SK-N-SH (cell line): ENCODE results near the gene SPRR1A.
"Not testable (repeated sequence)": the region's sequence is repeated elsewhere in the genome, so short reads cannot be mapped to it uniquely, and the experiment has no call there.

ENCODE experiments used
- EZH2phosphoT487 ChIP-seq: fragments of 200-600 bp; sonication (generic); IDR thresholded peaks from 2 replicates; pipeline ENCODE4 v1.6.1; 2017; ENCODE audit warnings: low read depth, mixed run types, mild to moderate bottlenecking, antibody characterized with exemption, moderate library complexity, borderline replicate concordance
- FOSL2 ChIP-seq: IDR thresholded peaks from 2 replicates; pipeline ENCODE4 v1.4.0; 2012; ENCODE audit warnings: low read depth, mild to moderate bottlenecking, moderate library complexity, borderline replicate concordance
- JUND ChIP-seq: IDR thresholded peaks from 2 replicates; pipeline ENCODE4 v1.4.0; 2012
- MEF2A ChIP-seq: IDR thresholded peaks from 2 replicates; pipeline ENCODE4 v1.4.0; 2012; ENCODE audit warnings: low read depth, borderline replicate concordance
- POLR2AphosphoS5 ChIP-seq: IDR thresholded peaks from 2 replicates; pipeline ENCODE4 v1.6.1; 2012; ENCODE audit warnings: low read depth, low read length
- SMC3 ChIP-seq: IDR thresholded peaks from 2 replicates; pipeline ENCODE4 v1.6.1; 2012; ENCODE audit warnings: low read depth, low read length, improper control_type of control experiment
- TEAD4 ChIP-seq: IDR thresholded peaks from 2 replicates; pipeline ENCODE4 v1.4.0; 2012; ENCODE audit warnings: mild to moderate bottlenecking, borderline replicate concordance; ENCODE audit not compliant: insufficient read depth
- YY1 ChIP-seq: IDR thresholded peaks from 2 replicates; pipeline ENCODE4 v1.4.0; 2012; ENCODE audit warnings: low read depth, mild to moderate bottlenecking
- TF ChIP-seq, protein P1 (sequence below): IDR thresholded peaks from 2 replicates; pipeline ENCODE4 v1.6.1; 2012; ENCODE audit warnings: mild to moderate bottlenecking, low read depth, low read length, moderate library complexity
- TF ChIP-seq, protein P2 (sequence below): IDR thresholded peaks from 2 replicates; pipeline ENCODE4 v1.4.0; 2012; ENCODE audit warnings: low read depth
- TF ChIP-seq, protein P3 (sequence below): fragments of 200-600 bp; sonication (generic); IDR thresholded peaks from 2 replicates; pipeline ENCODE4 v1.6.1; 2017; ENCODE audit warnings: antibody characterized with exemption, mild to moderate bottlenecking, moderate library complexity
- TF ChIP-seq, protein P4 (sequence below): IDR thresholded peaks from 2 replicates; pipeline ENCODE4; 2012
- TF ChIP-seq, protein P5 (sequence below): fragments of 150-350 bp; IDR thresholded peaks from 2 replicates; pipeline ENCODE4 v1.6.1; 2017; ENCODE audit warnings: antibody characterized with exemption, low read length, low read depth, borderline replicate concordance

DNA sequence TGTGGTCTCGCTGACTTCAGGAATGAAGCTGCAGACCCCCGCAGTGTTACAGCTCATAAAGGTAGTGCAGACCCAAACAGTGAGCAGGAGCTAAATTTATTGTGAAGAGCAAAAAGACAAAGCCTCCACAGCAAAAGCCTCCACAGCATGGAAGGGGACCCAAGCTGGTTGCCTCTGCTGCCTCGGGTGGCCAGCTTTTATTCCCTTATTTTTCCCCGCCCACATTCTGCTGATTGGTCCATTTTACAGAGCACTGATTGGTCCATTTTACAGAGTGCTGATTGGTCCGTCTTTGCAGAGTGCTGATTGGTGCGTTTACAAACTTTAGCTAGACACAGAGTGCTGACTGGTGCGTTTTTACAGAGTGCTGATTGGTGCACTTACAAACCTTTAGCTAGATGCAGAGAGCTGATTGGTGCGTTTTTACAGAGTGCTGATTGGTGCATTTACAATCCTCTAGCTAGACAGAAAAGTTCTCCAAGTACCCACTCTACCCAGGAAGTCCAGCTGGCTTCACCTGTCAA lies 27.4 kb downstream of the SPRR1A start:
- TF ChIP-seq, protein P1, sequence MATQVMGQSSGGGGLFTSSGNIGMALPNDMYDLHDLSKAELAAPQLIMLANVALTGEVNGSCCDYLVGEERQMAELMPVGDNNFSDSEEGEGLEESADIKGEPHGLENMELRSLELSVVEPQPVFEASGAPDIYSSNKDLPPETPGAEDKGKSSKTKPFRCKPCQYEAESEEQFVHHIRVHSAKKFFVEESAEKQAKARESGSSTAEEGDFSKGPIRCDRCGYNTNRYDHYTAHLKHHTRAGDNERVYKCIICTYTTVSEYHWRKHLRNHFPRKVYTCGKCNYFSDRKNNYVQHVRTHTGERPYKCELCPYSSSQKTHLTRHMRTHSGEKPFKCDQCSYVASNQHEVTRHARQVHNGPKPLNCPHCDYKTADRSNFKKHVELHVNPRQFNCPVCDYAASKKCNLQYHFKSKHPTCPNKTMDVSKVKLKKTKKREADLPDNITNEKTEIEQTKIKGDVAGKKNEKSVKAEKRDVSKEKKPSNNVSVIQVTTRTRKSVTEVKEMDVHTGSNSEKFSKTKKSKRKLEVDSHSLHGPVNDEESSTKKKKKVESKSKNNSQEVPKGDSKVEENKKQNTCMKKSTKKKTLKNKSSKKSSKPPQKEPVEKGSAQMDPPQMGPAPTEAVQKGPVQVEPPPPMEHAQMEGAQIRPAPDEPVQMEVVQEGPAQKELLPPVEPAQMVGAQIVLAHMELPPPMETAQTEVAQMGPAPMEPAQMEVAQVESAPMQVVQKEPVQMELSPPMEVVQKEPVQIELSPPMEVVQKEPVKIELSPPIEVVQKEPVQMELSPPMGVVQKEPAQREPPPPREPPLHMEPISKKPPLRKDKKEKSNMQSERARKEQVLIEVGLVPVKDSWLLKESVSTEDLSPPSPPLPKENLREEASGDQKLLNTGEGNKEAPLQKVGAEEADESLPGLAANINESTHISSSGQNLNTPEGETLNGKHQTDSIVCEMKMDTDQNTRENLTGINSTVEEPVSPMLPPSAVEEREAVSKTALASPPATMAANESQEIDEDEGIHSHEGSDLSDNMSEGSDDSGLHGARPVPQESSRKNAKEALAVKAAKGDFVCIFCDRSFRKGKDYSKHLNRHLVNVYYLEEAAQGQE: not testable (repeated sequence)
- not testable (repeated sequence) for TF ChIP-seq FOSL2, SMC3, JUND, YY1, POLR2AphosphoS5, EZH2phosphoT487, TEAD4, MEF2A
- TF ChIP-seq, protein P2, sequence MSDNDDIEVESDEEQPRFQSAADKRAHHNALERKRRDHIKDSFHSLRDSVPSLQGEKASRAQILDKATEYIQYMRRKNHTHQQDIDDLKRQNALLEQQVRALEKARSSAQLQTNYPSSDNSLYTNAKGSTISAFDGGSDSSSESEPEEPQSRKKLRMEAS: not testable (repeated sequence)
- TF ChIP-seq, protein P3, sequence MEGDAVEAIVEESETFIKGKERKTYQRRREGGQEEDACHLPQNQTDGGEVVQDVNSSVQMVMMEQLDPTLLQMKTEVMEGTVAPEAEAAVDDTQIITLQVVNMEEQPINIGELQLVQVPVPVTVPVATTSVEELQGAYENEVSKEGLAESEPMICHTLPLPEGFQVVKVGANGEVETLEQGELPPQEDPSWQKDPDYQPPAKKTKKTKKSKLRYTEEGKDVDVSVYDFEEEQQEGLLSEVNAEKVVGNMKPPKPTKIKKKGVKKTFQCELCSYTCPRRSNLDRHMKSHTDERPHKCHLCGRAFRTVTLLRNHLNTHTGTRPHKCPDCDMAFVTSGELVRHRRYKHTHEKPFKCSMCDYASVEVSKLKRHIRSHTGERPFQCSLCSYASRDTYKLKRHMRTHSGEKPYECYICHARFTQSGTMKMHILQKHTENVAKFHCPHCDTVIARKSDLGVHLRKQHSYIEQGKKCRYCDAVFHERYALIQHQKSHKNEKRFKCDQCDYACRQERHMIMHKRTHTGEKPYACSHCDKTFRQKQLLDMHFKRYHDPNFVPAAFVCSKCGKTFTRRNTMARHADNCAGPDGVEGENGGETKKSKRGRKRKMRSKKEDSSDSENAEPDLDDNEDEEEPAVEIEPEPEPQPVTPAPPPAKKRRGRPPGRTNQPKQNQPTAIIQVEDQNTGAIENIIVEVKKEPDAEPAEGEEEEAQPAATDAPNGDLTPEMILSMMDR: not testable (repeated sequence)
- TF ChIP-seq, protein P4, sequence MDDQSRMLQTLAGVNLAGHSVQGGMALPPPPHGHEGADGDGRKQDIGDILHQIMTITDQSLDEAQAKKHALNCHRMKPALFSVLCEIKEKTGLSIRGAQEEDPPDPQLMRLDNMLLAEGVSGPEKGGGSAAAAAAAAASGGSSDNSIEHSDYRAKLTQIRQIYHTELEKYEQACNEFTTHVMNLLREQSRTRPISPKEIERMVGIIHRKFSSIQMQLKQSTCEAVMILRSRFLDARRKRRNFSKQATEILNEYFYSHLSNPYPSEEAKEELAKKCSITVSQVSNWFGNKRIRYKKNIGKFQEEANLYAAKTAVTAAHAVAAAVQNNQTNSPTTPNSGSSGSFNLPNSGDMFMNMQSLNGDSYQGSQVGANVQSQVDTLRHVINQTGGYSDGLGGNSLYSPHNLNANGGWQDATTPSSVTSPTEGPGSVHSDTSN: not testable (repeated sequence)
- TF ChIP-seq, protein P5, sequence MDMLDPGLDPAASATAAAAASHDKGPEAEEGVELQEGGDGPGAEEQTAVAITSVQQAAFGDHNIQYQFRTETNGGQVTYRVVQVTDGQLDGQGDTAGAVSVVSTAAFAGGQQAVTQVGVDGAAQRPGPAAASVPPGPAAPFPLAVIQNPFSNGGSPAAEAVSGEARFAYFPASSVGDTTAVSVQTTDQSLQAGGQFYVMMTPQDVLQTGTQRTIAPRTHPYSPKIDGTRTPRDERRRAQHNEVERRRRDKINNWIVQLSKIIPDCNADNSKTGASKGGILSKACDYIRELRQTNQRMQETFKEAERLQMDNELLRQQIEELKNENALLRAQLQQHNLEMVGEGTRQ: not testable (repeated sequence)
